ENCODE measurements around the gene C4orf33. TPM values are rescaled to one million over a fixed set of nuclear protein-coding genes. Genes with fewer than 3 reads are reported as not detected.

C4orf33 gene
- total RNA-seq, 3 donors from 2014 or later, result 14.2 to 42.2 (median 23.7) TPM

- Histone ChIP-seq H3K4me3 (no peak overlapping the region), H3K9me3 (peaks cover 4% of the 10 kb centered on the region), H3K36me3 (ENCODE audit: low read depth) (no peaks in the 10 kb centered on the region), H3K4me1 (ENCODE audit: low read depth) (no peaks in the 10 kb centered on the region)
- ATAC-seq (no peak), DNase-seq (no peak)
- intact Hi-C loops (cut with DNase I, micrococcal nuclease), result no loop called here
- TF ChIP-seq, protein P1, sequence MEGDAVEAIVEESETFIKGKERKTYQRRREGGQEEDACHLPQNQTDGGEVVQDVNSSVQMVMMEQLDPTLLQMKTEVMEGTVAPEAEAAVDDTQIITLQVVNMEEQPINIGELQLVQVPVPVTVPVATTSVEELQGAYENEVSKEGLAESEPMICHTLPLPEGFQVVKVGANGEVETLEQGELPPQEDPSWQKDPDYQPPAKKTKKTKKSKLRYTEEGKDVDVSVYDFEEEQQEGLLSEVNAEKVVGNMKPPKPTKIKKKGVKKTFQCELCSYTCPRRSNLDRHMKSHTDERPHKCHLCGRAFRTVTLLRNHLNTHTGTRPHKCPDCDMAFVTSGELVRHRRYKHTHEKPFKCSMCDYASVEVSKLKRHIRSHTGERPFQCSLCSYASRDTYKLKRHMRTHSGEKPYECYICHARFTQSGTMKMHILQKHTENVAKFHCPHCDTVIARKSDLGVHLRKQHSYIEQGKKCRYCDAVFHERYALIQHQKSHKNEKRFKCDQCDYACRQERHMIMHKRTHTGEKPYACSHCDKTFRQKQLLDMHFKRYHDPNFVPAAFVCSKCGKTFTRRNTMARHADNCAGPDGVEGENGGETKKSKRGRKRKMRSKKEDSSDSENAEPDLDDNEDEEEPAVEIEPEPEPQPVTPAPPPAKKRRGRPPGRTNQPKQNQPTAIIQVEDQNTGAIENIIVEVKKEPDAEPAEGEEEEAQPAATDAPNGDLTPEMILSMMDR (IDR thresholded peaks at IDR 0.05), result no peak
Measured at GRCh38 chr4:129077326-129077725, 18.6 kb upstream of the C4orf33 start.

- Histone ChIP-seq H3K4me3 (no peak overlapping the region), H3K4me1 (ENCODE audit: low read depth) (no peaks in the 10 kb centered on the region), H3K9me3 (no peaks in the 10 kb centered on the region), H3K36me3 (ENCODE audit: low read depth) (no peaks in the 10 kb centered on the region)
- TF ChIP-seq, protein P1 (IDR thresholded peaks at IDR 0.05), result no peak
- no peak for DNase-seq
- intact Hi-C loops (cut with DNase I, micrococcal nuclease), result no loop called here
- ATAC-seq, result no peak
Measured at GRCh38 chr4:129080129-129080528, 15.8 kb upstream of the C4orf33 start.

DNA sequence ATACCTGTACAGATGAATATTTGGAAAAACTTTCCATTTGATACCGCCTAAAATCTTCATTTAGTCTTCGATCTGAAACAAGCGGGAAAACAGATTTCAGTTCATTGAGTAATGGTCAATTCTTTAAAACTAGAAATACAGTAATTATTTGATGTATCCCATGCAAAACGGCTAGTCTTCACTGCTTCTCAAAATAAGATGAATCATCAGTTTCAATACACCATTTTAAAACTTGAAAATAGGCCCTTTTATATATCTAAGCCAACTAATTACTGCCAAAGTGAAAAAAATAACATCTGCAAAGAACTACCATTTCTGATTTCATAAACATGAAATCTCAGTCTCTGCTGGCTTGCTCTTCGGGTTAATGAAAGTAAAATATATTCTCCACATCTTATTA lies 13.7 kb upstream of the C4orf33 start:
- H3K9me3 ChIP-seq, result no peaks in the 10 kb centered on the region
- no peaks in the 10 kb centered on the region for H3K4me1 ChIP-seq (ENCODE audit: low read depth)
- DNase-seq, result no peak
- intact Hi-C loops (cut with DNase I, micrococcal nuclease), result no loop called here
- H3K4me3 ChIP-seq, result no peak overlapping the region
- TF ChIP-seq, protein P1 (IDR thresholded peaks at IDR 0.05), result no peak
- H3K36me3 ChIP-seq (ENCODE audit: low read depth), result no peaks in the 10 kb centered on the region
- ATAC-seq, result no peak

DNA sequence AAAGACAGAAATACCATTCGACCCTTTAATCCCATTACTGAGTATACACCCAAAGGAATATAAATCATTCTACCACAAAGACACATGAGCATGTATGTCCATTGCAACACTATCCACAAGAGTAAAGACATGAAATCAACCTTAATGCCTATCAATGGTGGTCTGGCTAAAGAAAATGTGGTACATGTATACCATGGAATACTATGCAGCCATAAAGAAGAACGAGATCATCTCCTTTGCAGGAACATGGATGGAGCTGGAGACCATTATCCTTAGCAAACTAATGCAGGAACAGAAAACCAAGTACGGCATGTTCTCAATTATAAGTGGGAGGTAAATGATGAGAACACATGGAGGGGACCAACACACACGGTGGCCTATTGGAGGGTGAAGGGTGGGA lies 10.5 kb upstream of the C4orf33 start:
- no peaks in the 10 kb centered on the region for H3K9me3 ChIP-seq
- TF ChIP-seq, protein P1 (IDR thresholded peaks at IDR 0.05), result no peak
- no peaks in the 10 kb centered on the region for H3K4me1 ChIP-seq (ENCODE audit: low read depth)
- ATAC-seq (no peak), DNase-seq (no peak)
- intact Hi-C loops (cut with DNase I, micrococcal nuclease), result no loop called here
- no peaks in the 10 kb centered on the region for H3K36me3 ChIP-seq (ENCODE audit: low read depth)
- H3K4me3 ChIP-seq, result no peak overlapping the region

DNA sequence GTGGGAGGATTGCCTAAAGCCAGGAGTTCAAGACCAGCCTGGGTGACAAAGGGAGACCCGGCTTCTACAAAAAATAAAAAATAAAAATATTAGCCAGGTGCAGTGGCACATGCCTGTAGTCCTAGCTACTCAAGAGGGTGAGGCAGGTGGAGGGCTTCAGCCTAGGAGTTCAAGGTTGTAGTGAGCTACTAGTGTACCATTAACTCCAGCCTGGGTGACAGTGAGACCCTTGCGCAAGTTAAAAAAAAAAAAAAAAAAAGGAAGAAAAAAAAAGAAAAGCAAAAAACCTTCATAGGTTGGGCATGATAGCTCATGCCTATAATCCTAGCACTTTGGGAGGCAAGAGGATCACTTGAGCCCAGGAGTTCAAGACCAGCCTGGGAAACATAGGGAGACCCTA lies 8.4 kb upstream of the C4orf33 start:
- ATAC-seq (no peak), DNase-seq (no peak)
- TF ChIP-seq, protein P1 (IDR thresholded peaks at IDR 0.05), result no peak
- intact Hi-C loops (cut with DNase I, micrococcal nuclease), result no loop called here
- no peaks in the 10 kb centered on the region for H3K9me3 ChIP-seq
- peaks cover 11% of the 10 kb centered on the region for H3K4me1 ChIP-seq (ENCODE audit: low read depth)
- H3K36me3 ChIP-seq (ENCODE audit: low read depth), result no peaks in the 10 kb centered on the region
- H3K4me3 ChIP-seq, result no peak overlapping the region

GRCh38 chr4:129092631-129093190 lies 3.2 kb upstream of the C4orf33 start:
- intact Hi-C loops (cut with DNase I, micrococcal nuclease), result no loop called here
- Histone ChIP-seq H3K36me3 (ENCODE audit: low read depth) (no peaks in the 10 kb centered on the region), H3K9me3 (no peaks in the 10 kb centered on the region), H3K4me1 (ENCODE audit: low read depth) (peaks cover 15% of the 10 kb centered on the region), H3K4me3 (peak overlapping the region; percentile 82)
- DNase-seq (no peak), ATAC-seq (no peak)
- TF ChIP-seq, protein P1 (IDR thresholded peaks at IDR 0.05), result no peak
